GM23248 (cell line): ENCODE results near the gene LHX1.

Experiments
- EZH2 ChIP-seq: fragments of 200-600 bp; sonication (generic); IDR thresholded peaks from 2 replicates; pipeline ENCODE4 v1.6.1; 2018; ENCODE audit warnings: antibody characterized with exemption, mild to moderate bottlenecking; ENCODE audit not compliant: insufficient read depth, poor library complexity, severe bottlenecking
- EZH2phosphoT487 ChIP-seq: fragments of 200-600 bp; sonication (generic); IDR thresholded peaks from 2 replicates; pipeline ENCODE4 v1.6.1; 2018; ENCODE audit warnings: antibody characterized with exemption, moderate library complexity, mild to moderate bottlenecking, low read depth; ENCODE audit not compliant: insufficient read depth

GRCh38 chr17:36918211-36918691 is 19.0 kb upstream of the LHX1 start:
- TF ChIP-seq EZH2phosphoT487 (no peak), EZH2 (no peak)
